K562 (cell line): ENCODE data around the gene PGBD1. TPM values are rescaled to one million over a fixed set of nuclear protein-coding genes. Genes with fewer than 3 reads are reported as not detected.

ENCODE experiments used
- ARID1B ChIP-seq: fragments of 450-650 bp; IDR thresholded peaks from 2 replicates; pipeline ENCODE4 v1.6.1; 2016; ENCODE audit warnings: antibody characterized with exemption, mild to moderate bottlenecking, inconsistent platforms
- ATF3 ChIP-seq, 2 experiments: fragments of 450-650 bp in 1 of 2; sonication (generic) in 1 of 2; formaldehyde crosslinking in 1 of 2; IDR thresholded peaks in 1 of 2; conservative IDR thresholded peaks in 1 of 2; 2 replicates each; pipeline versions ENCODE4 v1.6.1 to v1.8.1; 2016 to 2023; ENCODE audit warnings: mild to moderate bottlenecking in 2 of 2, moderate library complexity in 2 of 2, inconsistent platforms in 1 of 2, missing genetic modification reagents in 1 of 2
- CBX3 ChIP-seq, 2 experiments: IDR thresholded peaks; 1 replicate in 1 of 2; 2 replicates in 1 of 2; pipeline ENCODE4 v1.6.1; 2012; ENCODE audit warnings: inconsistent platforms in 2 of 2, low read length in 2 of 2, borderline replicate concordance in 1 of 2, control low read depth in 1 of 2
- CBX8 ChIP-seq: fragments of 200-600 bp; sonication (generic); IDR thresholded peaks from 2 replicates; pipeline ENCODE4 v1.6.1; 2012; ENCODE audit warnings: borderline replicate concordance, mixed run types, low read depth, mild to moderate bottlenecking, moderate library complexity, mixed read lengths, low read length, control low read depth, inconsistent platforms; ENCODE audit not compliant: poor library complexity, severe bottlenecking; ENCODE audit errors: extremely low read depth
- COPS2 ChIP-seq: fragments of 450-650 bp; conservative IDR thresholded peaks from 2 replicates; pipeline ENCODE4 v1.6.1; 2016; ENCODE audit warnings: mild to moderate bottlenecking, moderate library complexity
- FOXJ3 ChIP-seq: sonication (generic); formaldehyde crosslinking; IDR thresholded peaks from 2 replicates; pipeline ENCODE4 v1.4.0; 2020; ENCODE audit warnings: mild to moderate bottlenecking, missing genetic modification reagents
- FOXM1 ChIP-seq, 2 experiments: fragments of 450-650 bp in 1 of 2; sonication (generic) in 1 of 2; formaldehyde crosslinking in 1 of 2; IDR thresholded peaks; 2 replicates each; pipeline versions ENCODE4 v1.6.1 to v1.9.0; 2017 to 2022; ENCODE audit warnings: low read depth in 2 of 2, mild to moderate bottlenecking in 2 of 2, missing genetic modification reagents in 1 of 2, moderate library complexity in 1 of 2
- IRF1 ChIP-seq: sonication (generic); formaldehyde crosslinking; IDR thresholded peaks from 2 replicates; pipeline ENCODE4 v1.8.0; 2022; ENCODE audit warnings: missing genetic modification reagents, mild to moderate bottlenecking, borderline replicate concordance
- JUN ChIP-seq, 2 experiments: sonication (generic) in 1 of 2; formaldehyde crosslinking in 1 of 2; IDR thresholded peaks; 2 replicates each; pipeline versions ENCODE4 v1.6.1 to v1.8.0; 2012 to 2022; ENCODE audit warnings: borderline replicate concordance in 2 of 2, mild to moderate bottlenecking in 2 of 2, improper control_type of control experiment in 1 of 2, low read depth in 1 of 2, low read length in 1 of 2, missing genetic modification reagents in 1 of 2
- LEF1 ChIP-seq: fragments of 450-650 bp; IDR thresholded peaks from 2 replicates; pipeline ENCODE4 v1.6.1; 2016; ENCODE audit warnings: mild to moderate bottlenecking
- MAFF ChIP-seq: IDR thresholded peaks from 2 replicates; pipeline ENCODE4 v1.6.1; 2012; ENCODE audit warnings: low read length, improper control_type of control experiment
- MAFG ChIP-seq: fragments of 450-650 bp; conservative IDR thresholded peaks from 2 replicates; pipeline ENCODE4 v1.6.1; 2016; ENCODE audit warnings: missing genetic modification characterization, missing compliant biosample characterization
- MAFK ChIP-seq: IDR thresholded peaks from 2 replicates; pipeline ENCODE4 v1.6.1; 2011; ENCODE audit warnings: low read length, improper control_type of control experiment
- MCM2 ChIP-seq: fragments of 450-650 bp; IDR thresholded peaks from 2 replicates; pipeline ENCODE4 v1.6.1; 2017; ENCODE audit warnings: low read depth, mild to moderate bottlenecking
- PURB ChIP-seq: sonication (generic); formaldehyde crosslinking; IDR thresholded peaks from 2 replicates; pipeline ENCODE4 v1.9.0; 2021; ENCODE audit warnings: low read depth, mild to moderate bottlenecking, missing genetic modification reagents
- RCOR1 ChIP-seq, 2 experiments: IDR thresholded peaks; 2 replicates each; pipeline ENCODE4 v1.6.1; 2012; ENCODE audit warnings: low read depth in 2 of 2, low read length in 2 of 2, borderline replicate concordance in 1 of 2, improper control_type of control experiment in 1 of 2
- SMAD3 ChIP-seq: fragments of 450-650 bp; formaldehyde crosslinking; conservative IDR thresholded peaks from 2 replicates; pipeline ENCODE4 v1.4.0; 2020; ENCODE audit warnings: mild to moderate bottlenecking
- SMARCA4 ChIP-seq: fragments of 450-650 bp; IDR thresholded peaks from 2 replicates; pipeline ENCODE4 v1.6.1; 2016
- SOX6 ChIP-seq: fragments of 450-650 bp; IDR thresholded peaks from 2 replicates; pipeline ENCODE4 v1.6.1; 2014; ENCODE audit warnings: mild to moderate bottlenecking
- SP1 ChIP-seq: sonication (generic); formaldehyde crosslinking; IDR thresholded peaks from 2 replicates; pipeline ENCODE4 v1.8.1; 2022; ENCODE audit warnings: mild to moderate bottlenecking, missing genetic modification reagents
- YBX1 ChIP-seq: fragments of 450-650 bp; IDR thresholded peaks from 2 replicates; pipeline ENCODE4 v1.7.1; 2016; ENCODE audit warnings: mild to moderate bottlenecking
- ZBTB1 ChIP-seq: sonication (generic); formaldehyde crosslinking; IDR thresholded peaks from 2 replicates; pipeline ENCODE4 v1.8.1; 2023; ENCODE audit warnings: missing genetic modification reagents, low read depth, mild to moderate bottlenecking, borderline replicate concordance
- ZNF316 ChIP-seq: fragments of 450-650 bp; IDR thresholded peaks from 2 replicates; pipeline ENCODE4 v1.6.1; 2016
- ZNF57 ChIP-seq: fragments of 450-650 bp; formaldehyde crosslinking; IDR thresholded peaks from 2 replicates; pipeline ENCODE4 v1.4.0; 2020; ENCODE audit warnings: mild to moderate bottlenecking, moderate library complexity
- ZSCAN32 ChIP-seq: fragments of 450-650 bp; formaldehyde crosslinking; IDR thresholded peaks from 2 replicates; pipeline ENCODE4 v1.4.0; 2020; ENCODE audit warnings: mild to moderate bottlenecking, moderate library complexity
- polyA plus RNA-seq, 8 experiments: library from polyadenylated mRNA; depleted of rRNA in 4 of 8; stranded (reverse) in 5 of 8; unstranded in 3 of 8; fragments of >200 nt; fragmentation: Nextera tagmentation in 2 of 8; fragmentation: Illumina TruSeq in 1 of 8; extraction: Ambion mirVana in 2 of 8; extraction: Trizol in 1 of 8; gene quantifications; 2 replicates each; pipeline versions ENCODE4 v1.2.1 to v1.2.3, GENCODE V29; 2011 to 2014; ENCODE audit warnings: inconsistent platforms in 1 of 8, missing spikeins in 1 of 8
- total RNA-seq, 7 experiments: library from RNA; depleted of rRNA in 6 of 7; stranded (reverse); fragments of >200 nt in 6 of 7; fragmentation: Illumina TruSeq in 2 of 7; extraction: Trizol in 2 of 7; gene quantifications; 2 replicates each; pipeline versions ENCODE4 v1.2.1 to v1.2.3, GENCODE V29; 2011 to 2021; ENCODE audit warnings: low replicate concordance in 1 of 7

The PGBD1 gene
- total and polyA plus RNA-seq, 9 of the 15 experiments (the other 6 are each of a cell fraction or from before 2014, with no cell fraction given) = 3.3 to 9.0 (median 7.3) TPM

- TF ChIP-seq YBX1 (no peak), PURB (no peak), FOXM1 (IDR thresholded peaks at IDR 0.05; ENCODE audit: low read depth) (peak; percentile 83), FOXM1 (CRISPR knock-in tag; IDR thresholded peaks at IDR 0.05; ENCODE audit: low read depth) (no peak), JUN (IDR thresholded peaks at IDR 0.05; ENCODE audit: borderline replicate concordance, low read depth, low read length) (peak; percentile 57), JUN (CRISPR knock-in tag; IDR thresholded peaks at IDR 0.05; ENCODE audit: borderline replicate concordance) (no peak), ARID1B (peak; percentile 57), ZSCAN32 (no peak), MAFG (tag) (peak; percentile 98), MCM2 (no peak), COPS2 (no peak), SMARCA4 (peak; percentile 79), MAFF (peak; percentile 93), ATF3 (IDR thresholded peaks at IDR 0.05) (peak; percentile 85), ATF3 (CRISPR knock-in tag; conservative IDR thresholded peaks at IDR 0.05) (0 out of 2 replicates have a peak, but pooled peaks have one; percentile 27), ZNF57 (CRISPR knock-in tag) (no peak), SMAD3 (CRISPR knock-in tag) (no peak), SOX6 (0 out of 2 replicates have a peak, but pooled peaks have one; percentile 22), FOXJ3 (no peak), ZBTB1 (CRISPR knock-in tag) (no peak), CBX8 (no peak), CBX3 (IDR thresholded peaks at IDR 0.05; ENCODE audit: borderline replicate concordance in 1 of 2, low read length in 2 of 2) (peak in 1 of 2 experiments; percentile 88; a peak in 1 of 3 replicates), ZNF316 (peak; percentile 100), IRF1 (no peak), RCOR1 (IDR thresholded peaks at IDR 0.05; ENCODE audit: borderline replicate concordance in 1 of 2, low read depth in 2 of 2, low read length in 2 of 2) (0 out of 4 replicates have a peak, but pooled peaks of 1 of the 2 experiments have one; percentile 17), LEF1 (0 out of 2 replicates have a peak, but pooled peaks have one; percentile 35), MAFK (peak; percentile 92), SP1 (CRISPR knock-in tag) (no peak)
Measured at GRCh38 chr6:28269492-28269891, 11.9 kb upstream of the PGBD1 start (continued).
